ENCODE data around the gene PLA2G6.
A peak's percentile ranks its signal among the peaks of the same experiment; 100 is the strongest.

PLA2G6 gene

DNA sequence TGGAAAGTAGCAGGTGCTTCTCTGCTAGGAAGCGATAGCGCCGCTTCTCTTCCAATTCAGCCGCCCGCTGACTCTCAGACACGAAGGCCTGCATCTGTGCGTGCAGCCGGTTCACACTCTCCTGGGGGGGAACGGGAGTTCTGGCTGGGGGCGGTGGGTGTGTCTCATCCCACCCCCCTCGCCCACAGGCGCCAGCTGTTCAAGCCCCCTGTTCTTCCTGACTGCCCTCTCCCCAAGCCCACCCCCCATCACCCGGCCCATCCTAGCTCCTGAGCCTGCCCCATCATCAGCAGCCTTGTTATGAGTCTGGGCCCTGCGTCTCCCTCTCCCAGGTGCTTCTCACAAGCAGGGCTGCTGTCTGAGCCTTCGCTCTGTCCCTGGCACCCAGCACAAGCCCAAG, 84.6 kb downstream of the PLA2G6 start:
- no peaks in the 10 kb centered on the region for H3K36me3 ChIP-seq (ENCODE audit: control insufficient read depth in 4 of 4, insufficient read depth in 4 of 4, low read length in 3 of 4)
- no peak overlapping the region for H3K27ac ChIP-seq (ENCODE audit: insufficient read depth in 1 of 2, low read depth in 1 of 2, low read length in 2 of 2, poor library complexity in 1 of 2, severe bottlenecking in 2 of 2)
- no peaks in the 10 kb centered on the region for H3K4me1 ChIP-seq (ENCODE audit: control extremely low read depth in 1 of 4, control insufficient read depth in 4 of 4, insufficient read depth in 4 of 4, low read length in 3 of 4)
- ChIA-PET POLR2A (interaction anchor here (0.7 kb wide), 1 partner anchor 14 kb away, joined by 3 read pairs; no protein-coding TSS in a partner anchor), CTCF (interaction anchor here (1.3 kb wide), 1 partner anchor 38 kb away, joined by 3 read pairs; no protein-coding TSS in a partner anchor)
- DNase-seq = no peak
- no peaks in the 10 kb centered on the region for H3K9me3 ChIP-seq (ENCODE audit: control extremely low read depth in 1 of 5, control insufficient read depth in 4 of 5, insufficient read depth in 2 of 5, low read depth in 1 of 5, low read length in 4 of 5)
- 99% methylated on average over 9 of the region's 15 CpGs for WGBS (ENCODE audit: insufficient coverage)
- H3K27me3 ChIP-seq (replicated peaks in 2 of 5; ENCODE audit: control insufficient read depth in 4 of 5, insufficient read depth in 5 of 5, low read length in 4 of 5) = no peaks in the 10 kb centered on the region
- H3K4me3 ChIP-seq (ENCODE audit: control insufficient read depth in 1 of 7, extremely low read depth in 1 of 7, insufficient read depth in 4 of 7, low read depth in 2 of 7, low read length in 6 of 7) = no peak overlapping the region

GRCh38 chr22:38089474-38089851, 92.2 kb downstream of the PLA2G6 start:
- 49% methylated on average over 26 of the region's 34 CpGs for WGBS (ENCODE audit: insufficient coverage)

DNA sequence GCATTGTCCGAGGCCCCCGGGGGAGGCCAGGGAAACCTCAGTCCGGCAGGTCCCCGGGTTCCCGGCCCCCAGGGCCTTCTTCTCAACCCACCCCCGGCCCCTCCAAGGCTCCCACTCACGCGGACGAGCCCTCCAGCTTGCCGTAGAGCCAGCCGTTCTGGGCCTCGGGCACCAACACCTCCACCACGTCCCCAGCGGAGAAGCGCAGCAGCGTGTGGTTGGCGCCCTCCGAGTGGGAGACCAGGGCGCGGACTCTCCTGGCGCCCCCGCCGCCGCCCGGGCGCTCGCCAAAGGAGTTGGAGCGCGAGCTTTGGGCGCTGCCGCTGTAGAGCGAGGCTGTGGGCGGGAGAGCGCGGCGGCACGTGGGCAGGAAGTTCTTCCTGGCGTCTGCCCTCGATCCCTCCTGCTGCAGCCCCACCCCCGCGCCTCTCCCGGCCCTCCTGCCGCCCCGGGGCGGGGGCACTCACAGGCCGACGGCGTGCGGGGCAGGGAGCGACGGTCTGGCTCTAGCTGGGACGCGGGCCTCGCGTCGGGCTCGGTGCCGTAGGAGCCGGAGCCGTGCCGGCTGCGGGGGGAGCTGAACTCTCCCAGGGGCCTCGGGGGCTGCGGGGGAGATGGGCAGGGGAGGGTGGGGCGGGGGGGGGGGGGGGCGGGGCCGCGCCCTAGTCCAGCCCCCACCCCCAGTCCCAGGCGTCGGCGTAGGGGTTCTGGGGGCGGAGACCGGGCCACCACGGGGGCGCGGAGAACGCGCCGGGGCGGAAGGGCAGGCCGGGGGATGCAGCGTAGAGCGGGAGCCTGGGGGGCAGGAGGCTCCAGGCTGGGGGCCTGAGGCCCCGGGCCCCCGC, 92.8 kb downstream of the PLA2G6 start:
- ChIA-PET POLR2A (no interaction called here), CTCF (interaction anchor here (1.8 kb wide), 1 partner anchor 15 kb away, joined by 6 read pairs; no protein-coding TSS in a partner anchor)
- Histone ChIP-seq H3K4me3 (ENCODE audit: control insufficient read depth in 1 of 7, extremely low read depth in 1 of 7, insufficient read depth in 4 of 7, low read depth in 2 of 7, low read length in 6 of 7) (no peak overlapping the region), H3K4me1 (ENCODE audit: control extremely low read depth in 1 of 4, control insufficient read depth in 4 of 4, insufficient read depth in 4 of 4, low read length in 3 of 4) (peaks cover 0 to 4% (median 2%) of the 10 kb centered on the region in 4 experiments), H3K9me3 (ENCODE audit: control extremely low read depth in 1 of 5, control insufficient read depth in 4 of 5, insufficient read depth in 2 of 5, low read depth in 1 of 5, low read length in 4 of 5) (no peaks in the 10 kb centered on the region), H3K27me3 (replicated peaks in 2 of 5; ENCODE audit: control insufficient read depth in 4 of 5, insufficient read depth in 5 of 5, low read length in 4 of 5) (peaks cover 0 to 20% (median 3%) of the 10 kb centered on the region in 5 experiments), H3K27ac (ENCODE audit: insufficient read depth in 1 of 2, low read depth in 1 of 2, low read length in 2 of 2, poor library complexity in 1 of 2, severe bottlenecking in 2 of 2) (no peak overlapping the region), H3K36me3 (ENCODE audit: control insufficient read depth in 4 of 4, insufficient read depth in 4 of 4, low read length in 3 of 4) (peaks cover 0 to 2% (median 0%) of the 10 kb centered on the region in 4 experiments)
- 44% methylated on average over 41 of the region's 85 CpGs for WGBS (ENCODE audit: insufficient coverage)
- peak in 2 of 3 donors; percentile 24 to 28 for DNase-seq

More at GRCh38 chr22:38089474-38089851, 92.2 kb downstream of the PLA2G6 start:
- ChIA-PET CTCF (interaction anchor here (1.5 to 1.8 kb wide), 2 partner anchors 14 to 141 kb away, joined by 5 to 6 read pairs; no protein-coding TSS in a partner anchor), POLR2A (no interaction called here)
- peaks cover 0 to 4% (median 2%) of the 10 kb centered on the region in 4 experiments for H3K4me1 ChIP-seq (ENCODE audit: control extremely low read depth in 1 of 4, control insufficient read depth in 4 of 4, insufficient read depth in 4 of 4, low read length in 3 of 4)
- H3K36me3 ChIP-seq (ENCODE audit: control insufficient read depth in 4 of 4, insufficient read depth in 4 of 4, low read length in 3 of 4) = peaks cover 0 to 2% (median 0%) of the 10 kb centered on the region in 4 experiments
- DNase-seq = no peak
- no peak overlapping the region for H3K27ac ChIP-seq (ENCODE audit: insufficient read depth in 1 of 2, low read depth in 1 of 2, low read length in 2 of 2, poor library complexity in 1 of 2, severe bottlenecking in 2 of 2)
- peaks cover 0 to 16% (median 3%) of the 10 kb centered on the region in 5 experiments for H3K27me3 ChIP-seq (replicated peaks in 2 of 5; ENCODE audit: control insufficient read depth in 4 of 5, insufficient read depth in 5 of 5, low read length in 4 of 5)
- H3K4me3 ChIP-seq (ENCODE audit: control insufficient read depth in 1 of 7, extremely low read depth in 1 of 7, insufficient read depth in 4 of 7, low read depth in 2 of 7, low read length in 6 of 7) = no peak overlapping the region
- no peaks in the 10 kb centered on the region for H3K9me3 ChIP-seq (ENCODE audit: control extremely low read depth in 1 of 5, control insufficient read depth in 4 of 5, insufficient read depth in 2 of 5, low read depth in 1 of 5, low read length in 4 of 5)

DNA sequence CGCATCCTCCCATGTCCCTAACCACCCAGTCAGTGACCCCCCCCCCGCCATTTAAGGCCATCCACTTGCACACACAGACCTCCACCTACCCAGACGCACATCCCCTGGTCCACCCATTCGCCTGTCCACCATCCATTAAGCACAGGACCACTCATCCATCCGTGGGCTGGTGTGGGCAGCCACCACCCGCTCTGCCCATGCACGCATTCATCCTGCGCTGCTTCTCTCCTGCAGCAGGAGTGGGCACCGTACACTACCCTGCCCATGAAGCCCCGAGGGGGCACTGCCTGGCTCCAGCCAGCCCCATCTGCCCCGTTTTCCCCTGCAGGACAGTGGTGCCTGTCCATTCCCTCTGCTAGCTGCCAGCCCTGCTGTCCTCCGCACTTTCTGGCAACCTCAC, 93.8 kb downstream of the PLA2G6 start:
- peaks cover 0 to 2% (median 0%) of the 10 kb centered on the region in 4 experiments for H3K36me3 ChIP-seq (ENCODE audit: control insufficient read depth in 4 of 4, insufficient read depth in 4 of 4, low read length in 3 of 4)
- H3K4me1 ChIP-seq (ENCODE audit: control extremely low read depth in 1 of 4, control insufficient read depth in 4 of 4, insufficient read depth in 4 of 4, low read length in 3 of 4) = peaks cover 0 to 6% (median 3%) of the 10 kb centered on the region in 4 experiments
- peaks cover 0 to 30% (median 11%) of the 10 kb centered on the region in 5 experiments for H3K27me3 ChIP-seq (replicated peaks in 2 of 5; ENCODE audit: control insufficient read depth in 4 of 5, insufficient read depth in 5 of 5, low read length in 4 of 5)
- WGBS (ENCODE audit: insufficient coverage) = 99% methylated on average over 7 of the region's 12 CpGs
- CTCF ChIA-PET = no interaction called here
- H3K4me3 ChIP-seq (ENCODE audit: control insufficient read depth in 1 of 7, extremely low read depth in 1 of 7, insufficient read depth in 4 of 7, low read depth in 2 of 7, low read length in 6 of 7) = no peak overlapping the region
- POLR2A ChIA-PET = no interaction called here
- DNase-seq = no peak
- H3K9me3 ChIP-seq (ENCODE audit: control extremely low read depth in 1 of 5, control insufficient read depth in 4 of 5, insufficient read depth in 2 of 5, low read depth in 1 of 5, low read length in 4 of 5) = no peaks in the 10 kb centered on the region
- H3K27ac ChIP-seq (ENCODE audit: insufficient read depth in 1 of 2, low read depth in 1 of 2, low read length in 2 of 2, poor library complexity in 1 of 2, severe bottlenecking in 2 of 2) = no peak overlapping the region

GRCh38 chr22:38086942-38087341, 94.7 kb downstream of the PLA2G6 start:
- ChIA-PET POLR2A (interaction anchor here (0.7 kb wide), 1 partner anchor 525 kb away, joined by 3 read pairs; no protein-coding TSS in a partner anchor), CTCF (no interaction called here)
- no peaks in the 10 kb centered on the region for H3K9me3 ChIP-seq (ENCODE audit: control extremely low read depth in 1 of 5, control insufficient read depth in 4 of 5, insufficient read depth in 2 of 5, low read depth in 1 of 5, low read length in 4 of 5)
- no peak for DNase-seq
- 94% methylated on average over 12 of the region's 13 CpGs for WGBS (ENCODE audit: insufficient coverage)
- no peak overlapping the region for H3K4me3 ChIP-seq (ENCODE audit: control insufficient read depth in 1 of 7, extremely low read depth in 1 of 7, insufficient read depth in 4 of 7, low read depth in 2 of 7, low read length in 6 of 7)
- H3K4me1 ChIP-seq (ENCODE audit: control extremely low read depth in 1 of 4, control insufficient read depth in 4 of 4, insufficient read depth in 4 of 4, low read length in 3 of 4) = peaks cover 0 to 15% (median 11%) of the 10 kb centered on the region in 4 experiments
- no peak overlapping the region for H3K27ac ChIP-seq (ENCODE audit: insufficient read depth in 1 of 2, low read depth in 1 of 2, low read length in 2 of 2, poor library complexity in 1 of 2, severe bottlenecking in 2 of 2)
- peaks cover 0 to 2% (median 0%) of the 10 kb centered on the region in 4 experiments for H3K36me3 ChIP-seq (ENCODE audit: control insufficient read depth in 4 of 4, insufficient read depth in 4 of 4, low read length in 3 of 4)
- peaks cover 0 to 39% (median 18%) of the 10 kb centered on the region in 5 experiments for H3K27me3 ChIP-seq (replicated peaks in 2 of 5; ENCODE audit: control insufficient read depth in 4 of 5, insufficient read depth in 5 of 5, low read length in 4 of 5)

DNA sequence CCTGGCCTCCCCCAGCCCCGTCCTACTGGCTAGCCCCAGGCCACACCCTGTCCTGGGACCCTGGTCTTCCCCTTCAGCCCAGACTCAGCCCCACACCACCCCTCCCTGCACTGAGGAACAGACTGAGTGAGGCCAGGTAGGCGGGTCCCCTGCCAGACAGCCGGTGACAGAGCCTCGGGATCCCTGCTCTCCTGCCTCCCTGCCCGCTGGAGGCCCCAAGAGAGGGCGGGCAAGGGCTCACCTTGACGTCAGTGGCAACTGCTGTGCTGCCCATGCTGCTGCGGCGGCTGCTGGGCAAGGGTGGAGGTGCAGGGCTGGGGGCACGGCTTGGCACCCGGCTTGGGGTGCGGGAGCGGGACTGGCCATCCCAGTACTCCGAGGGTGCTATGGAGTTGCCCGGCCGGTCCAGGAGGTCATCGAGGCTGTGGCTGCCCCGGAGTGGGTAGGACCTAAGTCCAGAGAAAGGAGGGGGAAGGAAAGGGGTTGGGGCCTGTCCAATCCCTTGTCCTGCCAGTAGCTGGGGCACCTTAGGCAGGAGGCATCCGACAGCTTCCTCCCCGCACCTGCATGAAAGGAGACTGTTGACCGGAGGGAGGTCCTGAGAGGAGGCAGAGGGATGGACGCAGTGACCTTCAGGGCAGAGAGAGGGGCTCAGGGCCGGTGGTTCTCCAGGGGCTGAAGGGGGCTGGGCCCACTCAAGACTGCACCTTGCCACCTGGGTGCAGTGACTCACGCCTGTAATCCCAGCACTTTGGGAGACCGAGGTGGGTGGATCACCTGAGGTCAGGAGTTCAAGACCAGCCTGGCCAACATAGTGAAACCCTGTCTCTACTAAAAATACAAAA, 95.4 kb downstream of the PLA2G6 start:
- CTCF ChIA-PET = no interaction called here
- WGBS (ENCODE audit: insufficient coverage) = 96% methylated on average over 13 of the region's 25 CpGs

More for the DNA sequence above, 95.4 kb downstream of the PLA2G6 start:
- Histone ChIP-seq H3K36me3 (ENCODE audit: control insufficient read depth in 4 of 4, insufficient read depth in 4 of 4, low read length in 3 of 4) (no peaks in the 10 kb centered on the region), H3K27ac (ENCODE audit: insufficient read depth in 1 of 2, low read depth in 1 of 2, low read length in 2 of 2, poor library complexity in 1 of 2, severe bottlenecking in 2 of 2) (no peak overlapping the region), H3K27me3 (replicated peaks in 2 of 5; ENCODE audit: control insufficient read depth in 4 of 5, insufficient read depth in 5 of 5, low read length in 4 of 5) (peaks cover 0 to 46% (median 19%) of the 10 kb centered on the region in 5 experiments), H3K4me3 (ENCODE audit: control insufficient read depth in 1 of 7, extremely low read depth in 1 of 7, insufficient read depth in 4 of 7, low read depth in 2 of 7, low read length in 6 of 7) (no peak overlapping the region), H3K4me1 (ENCODE audit: control extremely low read depth in 1 of 4, control insufficient read depth in 4 of 4, insufficient read depth in 4 of 4, low read length in 3 of 4) (peaks cover 0 to 22% (median 18%) of the 10 kb centered on the region in 4 experiments), H3K9me3 (ENCODE audit: control extremely low read depth in 1 of 5, control insufficient read depth in 4 of 5, insufficient read depth in 2 of 5, low read depth in 1 of 5, low read length in 4 of 5) (no peaks in the 10 kb centered on the region)
- POLR2A ChIA-PET = interaction anchor here (0.7 kb wide), 1 partner anchor 526 kb away, joined by 3 read pairs; no protein-coding TSS in a partner anchor
- DNase-seq = no peak
